Astrocyte (in vitro differentiated cells and primary cell): ENCODE data around the gene ENO2. TPM values are rescaled to one million over a fixed set of nuclear protein-coding genes. Genes with fewer than 3 reads are reported as not detected.

Experiments
- DNase-seq: peaks from one replicate; pipeline ENCODE4 v3.0.0-alpha.2; 2010; ENCODE audit warnings: low read depth
- FAIRE-seq: peaks from 2 replicates; lab custom pipeline; 2011; peaks lifted over from hg19 to GRCh38; lab: Jason Lieb, UNC
- H2AFZ ChIP-seq: 2 replicates; pipeline ENCODE4 v1.6.0; 2012; ENCODE audit warnings: low read depth, low read length, inconsistent platforms
- H3K27ac ChIP-seq: 2 replicates; pipeline ENCODE4 v1.5.1; 2011; ENCODE audit warnings: low read depth, low read length, inconsistent platforms
- H3K27me3 ChIP-seq: 2 replicates; pipeline ENCODE4 v1.6.0; 2011; ENCODE audit warnings: low read length, inconsistent platforms; ENCODE audit not compliant: insufficient read depth
- H3K36me3 ChIP-seq: 2 replicates; pipeline ENCODE4 v1.5.1; 2011; ENCODE audit warnings: low read length, inconsistent platforms; ENCODE audit not compliant: insufficient read depth
- H3K4me1 ChIP-seq: 2 replicates; pipeline ENCODE4 v1.5.1; 2011; ENCODE audit warnings: low read length, inconsistent platforms; ENCODE audit not compliant: insufficient read depth
- H3K4me2 ChIP-seq: 2 replicates; pipeline ENCODE4 v1.6.0; 2012; ENCODE audit warnings: low read length, inconsistent platforms
- H3K4me3 ChIP-seq: 2 replicates; pipeline ENCODE4 v1.5.1; 2011; ENCODE audit warnings: low read depth, mild to moderate bottlenecking, low read length, inconsistent platforms; ENCODE audit not compliant: insufficient read depth
- H3K79me2 ChIP-seq: 2 replicates; pipeline ENCODE4 v1.6.0; 2012; ENCODE audit warnings: mild to moderate bottlenecking, low read length, inconsistent platforms; ENCODE audit not compliant: insufficient read depth
- H3K9ac ChIP-seq: 2 replicates; pipeline ENCODE4 v1.6.0; 2012; ENCODE audit warnings: mild to moderate bottlenecking, low read length, inconsistent platforms
- H3K9me3 ChIP-seq: 2 replicates; pipeline ENCODE4 v1.5.1; 2012; ENCODE audit warnings: low read depth, mild to moderate bottlenecking, low read length, inconsistent platforms; ENCODE audit not compliant: insufficient read depth
- H4K20me1 ChIP-seq: 2 replicates; pipeline ENCODE4 v1.6.0; 2012; ENCODE audit warnings: low read length, inconsistent platforms; ENCODE audit not compliant: insufficient read depth
- H3K27ac Mint-ChIP-seq: one replicate; pipeline ENCODE4 v1.8.0; 2021; ENCODE audit warnings: mild to moderate bottlenecking, mixed read lengths; ENCODE audit not compliant: unreplicated experiment
- H3K27me3 Mint-ChIP-seq: one replicate; pipeline ENCODE4 v1.8.0; 2021; ENCODE audit warnings: low read depth, mixed read lengths; ENCODE audit not compliant: unreplicated experiment
- H3K36me3 Mint-ChIP-seq: one replicate; pipeline ENCODE4 v1.8.0; 2021; ENCODE audit warnings: low read depth, mixed read lengths; ENCODE audit not compliant: unreplicated experiment
- H3K4me1 Mint-ChIP-seq: one replicate; pipeline ENCODE4 v1.8.0; 2021; ENCODE audit warnings: low read depth, mixed read lengths; ENCODE audit not compliant: unreplicated experiment
- H3K4me3 Mint-ChIP-seq: one replicate; pipeline ENCODE4 v1.8.0; 2021; ENCODE audit warnings: mild to moderate bottlenecking, moderate library complexity, mixed read lengths; ENCODE audit not compliant: unreplicated experiment
- H3K9me3 Mint-ChIP-seq: one replicate; pipeline ENCODE4 v1.8.0; 2021; ENCODE audit warnings: mild to moderate bottlenecking, mixed read lengths; ENCODE audit not compliant: unreplicated experiment
- EZH2 ChIP-seq: IDR thresholded peaks from 2 replicates; pipeline ENCODE4 v1.6.1; 2012; ENCODE audit warnings: mild to moderate bottlenecking, low read length, inconsistent platforms; ENCODE audit not compliant: insufficient read depth
- total RNA-seq: library from RNA; stranded (reverse); gene quantifications from 2 replicates; pipeline ENCODE4 v1.2.1, GENCODE V29; 2021
- TF ChIP-seq, protein P1 (sequence below): IDR thresholded peaks from 2 replicates; pipeline ENCODE4 v1.5.1; 2011; ENCODE audit warnings: low read depth, mild to moderate bottlenecking, inconsistent platforms, low read length, moderate library complexity; ENCODE audit not compliant: insufficient read depth

ENO2 gene
- total RNA-seq, 1 donor from 2014 or later = 46.4 TPM

GRCh38 chr12:6960593-6961277 lies 46.4 kb downstream of the ENO2 start:
- Mint-ChIP-seq H3K27ac (no peak overlapping the region), H3K9me3 (no peaks in the 10 kb centered on the region), H3K36me3 (peaks cover 8% of the 10 kb centered on the region), H3K4me1 (peaks cover 23% of the 10 kb centered on the region), H3K27me3 (peaks cover 4% of the 10 kb centered on the region), H3K4me3 (no peak overlapping the region)
- Histone ChIP-seq H3K4me1 (peaks cover 19% of the 10 kb centered on the region), H3K27me3 (no peaks in the 10 kb centered on the region), H3K4me3 (no peak overlapping the region), H4K20me1 (no peaks in the 10 kb centered on the region), H3K9ac (peak overlapping the region; percentile 66), H2AFZ (peak overlapping the region; percentile 89), H3K36me3 (peaks cover 6% of the 10 kb centered on the region), H3K79me2 (no peaks in the 10 kb centered on the region), H3K27ac (no peak overlapping the region), H3K4me2 (peak overlapping the region; percentile 78), H3K9me3 (no peaks in the 10 kb centered on the region)
- no peak for FAIRE-seq
- TF ChIP-seq EZH2 = no peak
- TF ChIP-seq, protein P1, sequence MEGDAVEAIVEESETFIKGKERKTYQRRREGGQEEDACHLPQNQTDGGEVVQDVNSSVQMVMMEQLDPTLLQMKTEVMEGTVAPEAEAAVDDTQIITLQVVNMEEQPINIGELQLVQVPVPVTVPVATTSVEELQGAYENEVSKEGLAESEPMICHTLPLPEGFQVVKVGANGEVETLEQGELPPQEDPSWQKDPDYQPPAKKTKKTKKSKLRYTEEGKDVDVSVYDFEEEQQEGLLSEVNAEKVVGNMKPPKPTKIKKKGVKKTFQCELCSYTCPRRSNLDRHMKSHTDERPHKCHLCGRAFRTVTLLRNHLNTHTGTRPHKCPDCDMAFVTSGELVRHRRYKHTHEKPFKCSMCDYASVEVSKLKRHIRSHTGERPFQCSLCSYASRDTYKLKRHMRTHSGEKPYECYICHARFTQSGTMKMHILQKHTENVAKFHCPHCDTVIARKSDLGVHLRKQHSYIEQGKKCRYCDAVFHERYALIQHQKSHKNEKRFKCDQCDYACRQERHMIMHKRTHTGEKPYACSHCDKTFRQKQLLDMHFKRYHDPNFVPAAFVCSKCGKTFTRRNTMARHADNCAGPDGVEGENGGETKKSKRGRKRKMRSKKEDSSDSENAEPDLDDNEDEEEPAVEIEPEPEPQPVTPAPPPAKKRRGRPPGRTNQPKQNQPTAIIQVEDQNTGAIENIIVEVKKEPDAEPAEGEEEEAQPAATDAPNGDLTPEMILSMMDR = no peak
- DNase-seq = peak; percentile 16

GRCh38 chr12:6961278-6961694 lies 46.9 kb downstream of the ENO2 start:
- H3K4me2 ChIP-seq = peak overlapping the region; percentile 78
- H3K27me3 Mint-ChIP-seq = peaks cover 4% of the 10 kb centered on the region
- H3K4me3 Mint-ChIP-seq = peak overlapping the region; percentile 75
- H3K79me2 ChIP-seq = no peaks in the 10 kb centered on the region
- H3K27ac ChIP-seq = peak overlapping the region; percentile 54
- H3K4me3 ChIP-seq = peak overlapping the region; percentile 7
- FAIRE-seq (no peak), DNase-seq (peak; percentile 46)
- peaks cover 11% of the 10 kb centered on the region for H3K36me3 ChIP-seq
- no peaks in the 10 kb centered on the region for H3K9me3 ChIP-seq
- H3K36me3 Mint-ChIP-seq = peaks cover 11% of the 10 kb centered on the region
- H4K20me1 ChIP-seq = no peaks in the 10 kb centered on the region
- H3K9ac ChIP-seq = peak overlapping the region; percentile 66
- peak overlapping the region; percentile 98 for H3K27ac Mint-ChIP-seq
- TF ChIP-seq, protein P1 = no peak
- TF ChIP-seq EZH2 = no peak
- H3K4me1 Mint-ChIP-seq = peaks cover 23% of the 10 kb centered on the region
- no peaks in the 10 kb centered on the region for H3K27me3 ChIP-seq
- no peaks in the 10 kb centered on the region for H3K9me3 Mint-ChIP-seq
- H3K4me1 ChIP-seq = peaks cover 19% of the 10 kb centered on the region
- H2AFZ ChIP-seq = peak overlapping the region; percentile 89

GRCh38 chr12:6961695-6962284 lies 47.4 kb downstream of the ENO2 start:
- Histone ChIP-seq H4K20me1 (no peaks in the 10 kb centered on the region), H3K4me3 (peak overlapping the region; percentile 7), H3K9ac (peak overlapping the region; percentile 66), H3K79me2 (no peaks in the 10 kb centered on the region), H3K27me3 (no peaks in the 10 kb centered on the region), H3K36me3 (peaks cover 13% of the 10 kb centered on the region), H3K27ac (peak overlapping the region; percentile 54), H3K4me1 (peaks cover 19% of the 10 kb centered on the region), H2AFZ (peak overlapping the region; percentile 89), H3K4me2 (peak overlapping the region; percentile 78), H3K9me3 (no peaks in the 10 kb centered on the region)
- TF ChIP-seq EZH2 = no peak
- TF ChIP-seq, protein P1 = peak; percentile 61
- peaks cover 10% of the 10 kb centered on the region for H3K36me3 Mint-ChIP-seq
- no peaks in the 10 kb centered on the region for H3K9me3 Mint-ChIP-seq
- peak; percentile 70 for DNase-seq
- peaks cover 3% of the 10 kb centered on the region for H3K27me3 Mint-ChIP-seq
- FAIRE-seq = no peak
- peak overlapping the region; percentile 75 for H3K4me3 Mint-ChIP-seq
- H3K4me1 Mint-ChIP-seq = peaks cover 21% of the 10 kb centered on the region
- peak overlapping the region; percentile 98 for H3K27ac Mint-ChIP-seq
